Stimulated activated CD8-positive, alpha-beta memory T cell treated with anti-CD3 and anti-CD28 coated beads, Interleukin-7, amount 100 ng/mL, for 48 hours (primary cell): ENCODE data around the gene CPT2.
A peak's percentile ranks its signal among the peaks of the same experiment; 100 is the strongest.

Experiments used
- DNase-seq, 2 donors: peaks; one replicate each; pipeline ENCODE4 v3.0.0-alpha.2; 2020; ENCODE audit warnings: low read depth in 1 of 2; ENCODE audit errors: extremely low read depth in 1 of 2

The CPT2 gene

DNA sequence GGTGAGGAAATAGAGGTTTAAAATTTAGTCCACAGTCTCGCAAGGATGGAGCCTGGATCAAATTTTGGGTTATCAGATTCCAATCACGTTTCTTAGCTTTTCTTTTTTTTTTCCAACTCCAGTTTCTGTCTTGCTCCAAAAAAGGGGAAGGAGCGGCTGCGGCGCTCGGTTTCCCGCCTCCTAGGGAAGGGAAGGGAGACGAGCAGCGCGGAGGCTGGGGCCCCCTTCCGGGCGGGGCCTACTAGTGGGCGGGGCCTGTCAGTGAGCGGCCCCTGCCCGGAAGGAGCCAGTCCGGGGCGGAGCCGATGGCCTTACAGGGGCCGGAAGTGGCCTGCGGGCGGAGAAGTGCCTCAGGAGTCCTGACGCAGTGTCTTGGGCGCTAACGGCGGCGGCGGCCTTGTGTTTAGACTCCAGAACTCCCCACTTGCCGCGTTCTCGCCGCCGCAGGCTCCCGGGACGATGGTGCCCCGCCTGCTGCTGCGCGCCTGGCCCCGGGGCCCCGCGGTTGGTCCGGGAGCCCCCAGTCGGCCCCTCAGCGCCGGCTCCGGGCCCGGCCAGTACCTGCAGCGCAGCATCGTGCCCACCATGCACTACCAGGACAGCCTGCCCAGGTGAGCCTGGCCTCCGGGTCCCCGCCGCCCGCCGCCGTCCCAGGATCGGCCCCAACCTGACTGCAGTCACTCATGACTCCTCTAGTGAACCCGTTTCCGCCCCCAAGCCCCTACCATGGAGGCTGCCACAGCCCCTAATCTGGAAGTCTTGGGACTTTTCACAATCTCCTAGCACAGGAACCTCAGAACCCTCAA lies at the start of gene CPT2:
Gene CPT2, plus strand, starts transcription at position 340 of the 806 bp plus-strand sequence. Its CDS starts 120 bp downstream, at position 460.
- peak; percentile 87 to 92 for DNase-seq

DNA sequence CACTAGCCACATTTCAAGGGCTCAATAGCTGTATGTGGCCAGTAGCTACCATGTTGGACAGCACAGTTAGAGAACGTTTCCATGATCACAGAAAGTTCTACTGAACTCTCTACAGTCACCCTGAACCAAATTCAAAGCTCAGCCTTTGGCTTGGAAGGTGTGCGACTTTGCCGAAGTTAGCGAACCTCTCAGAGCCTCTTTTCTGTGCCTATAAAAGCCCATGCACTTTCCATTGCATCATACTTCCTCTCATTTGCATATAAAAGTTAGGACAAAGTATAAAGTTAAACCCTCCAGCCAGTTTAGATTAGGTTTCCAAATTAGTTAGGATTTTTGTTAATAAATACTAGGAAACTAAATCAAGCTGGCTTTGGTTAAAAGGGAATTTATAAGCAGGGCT lies 49.5 kb upstream of the CPT2 start:
- DNase-seq = no peak

DNA sequence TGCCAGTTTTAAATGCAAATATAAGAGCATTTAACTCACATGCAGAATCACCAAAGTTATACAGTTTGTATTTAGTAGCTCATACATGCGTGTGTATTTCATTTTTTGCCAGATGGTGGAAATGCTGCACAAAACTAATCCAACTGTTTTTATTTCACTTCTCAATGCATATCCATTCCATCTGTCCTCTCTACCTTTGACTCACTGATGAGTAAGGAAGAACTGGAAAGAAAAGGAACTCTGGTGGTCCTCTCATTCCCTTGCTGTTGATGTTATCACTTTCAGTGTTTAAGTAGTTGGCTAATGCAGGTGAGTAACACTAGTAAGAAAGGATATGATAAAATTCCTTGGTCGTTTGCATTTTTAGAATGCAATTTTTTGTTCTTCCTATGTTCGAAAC lies 48.5 kb upstream of the CPT2 start:
- DNase-seq = no peak

DNA sequence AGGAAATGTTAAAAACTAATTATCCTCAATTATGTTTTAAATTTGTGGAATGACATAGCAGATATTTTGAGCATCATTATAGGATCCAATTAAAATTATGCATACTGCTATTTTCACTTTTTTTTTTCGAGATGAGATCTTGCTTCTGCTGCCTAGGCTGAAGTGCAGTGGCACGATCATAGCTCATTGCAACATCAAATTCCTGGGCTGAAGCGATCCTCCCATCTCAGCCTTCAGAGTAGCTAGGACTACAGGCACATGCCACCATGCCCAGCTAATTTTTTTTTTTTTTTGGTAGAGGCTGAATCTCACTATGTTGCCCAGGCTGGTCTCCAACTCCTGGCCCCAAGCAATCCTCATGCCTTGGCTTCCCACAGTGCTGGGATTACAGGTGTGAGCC lies 42.9 kb upstream of the CPT2 start:
- DNase-seq = no peak

DNA sequence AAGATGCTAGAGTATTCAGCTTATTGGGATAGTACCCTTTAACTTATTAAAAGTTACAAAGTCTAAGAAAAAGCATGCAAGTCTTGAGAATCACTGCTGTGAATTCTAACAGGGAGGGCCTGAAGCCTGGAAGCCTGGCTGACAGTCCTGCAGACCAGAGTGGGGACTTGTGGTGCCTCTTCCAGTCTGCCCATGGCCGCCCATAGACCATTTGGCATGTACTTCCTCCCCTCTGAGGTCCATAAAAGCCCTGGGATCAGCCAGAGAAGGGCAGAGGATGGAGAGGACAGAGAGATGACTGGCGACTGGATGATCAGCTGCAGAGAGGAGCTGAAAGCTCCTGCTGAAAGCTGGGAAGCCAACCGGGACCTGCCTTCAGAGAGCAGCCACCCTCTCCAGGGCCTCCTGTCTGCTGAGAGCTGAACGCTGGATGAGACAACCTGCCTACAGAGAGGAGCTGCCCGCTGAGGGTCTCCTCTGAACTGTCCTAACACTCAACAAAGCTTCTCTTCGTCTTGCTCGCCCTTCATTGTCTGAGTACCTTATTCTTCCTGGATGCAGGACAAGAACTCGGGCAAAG lies 41.7 kb upstream of the CPT2 start:
- DNase-seq = no peak

DNA sequence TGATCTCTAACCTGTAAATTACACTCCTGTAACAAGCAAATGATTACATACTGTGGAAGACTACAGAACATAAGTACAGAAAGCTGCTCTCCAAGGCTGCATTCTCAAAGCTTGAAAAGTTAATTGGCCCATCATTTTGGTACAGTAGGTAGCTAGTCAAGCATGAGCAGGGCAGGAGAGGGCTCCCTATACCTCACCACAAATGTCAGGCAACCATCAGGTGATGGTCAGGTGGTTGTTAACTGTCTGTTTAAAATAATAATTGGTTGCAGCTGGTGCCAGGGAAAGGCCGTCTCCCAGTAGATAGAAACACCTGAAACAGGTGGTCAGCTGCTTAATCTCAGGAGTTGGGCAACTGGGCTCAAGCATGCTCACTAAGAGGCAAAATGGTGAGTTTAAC lies 41.1 kb upstream of the CPT2 start:
- no peak for DNase-seq

DNA sequence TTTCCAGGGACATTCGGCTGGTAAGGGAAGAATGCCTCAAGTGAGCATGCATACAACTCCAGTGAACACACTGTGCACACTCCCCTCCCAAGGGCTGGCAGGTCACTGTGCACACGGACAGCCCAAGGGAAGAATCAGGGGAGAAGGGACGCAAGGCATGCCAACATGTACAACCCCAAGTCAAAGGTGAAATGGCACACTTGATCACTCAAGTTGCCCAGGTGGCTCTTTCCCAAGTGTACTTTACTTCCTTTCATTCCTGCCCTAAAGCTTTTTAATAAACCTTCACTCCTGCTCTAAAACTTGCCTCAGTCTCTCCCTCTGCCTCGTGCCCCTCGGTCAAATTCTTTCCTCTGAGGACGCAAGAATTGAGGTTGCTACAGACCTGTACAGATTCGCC lies 40.7 kb upstream of the CPT2 start:
- no peak for DNase-seq

DNA sequence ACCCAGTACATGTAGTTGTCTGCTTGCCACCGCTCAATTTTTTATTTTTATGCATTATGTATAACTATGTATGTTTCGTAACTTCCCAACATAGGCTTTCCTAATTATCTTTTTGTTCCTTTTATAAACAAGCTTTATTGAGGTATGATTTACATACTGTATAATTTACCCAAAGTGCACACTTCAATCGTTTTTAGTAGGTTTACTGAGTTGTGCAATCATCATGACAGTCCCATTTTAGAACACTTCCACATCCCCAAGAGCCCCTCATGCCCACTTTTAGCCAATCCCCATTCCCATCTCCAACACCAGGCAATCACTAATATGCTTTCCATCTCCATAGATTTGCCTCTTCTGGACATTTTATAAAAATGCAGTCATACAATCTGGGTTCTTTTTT lies 39.8 kb upstream of the CPT2 start:
- no peak for DNase-seq

DNA sequence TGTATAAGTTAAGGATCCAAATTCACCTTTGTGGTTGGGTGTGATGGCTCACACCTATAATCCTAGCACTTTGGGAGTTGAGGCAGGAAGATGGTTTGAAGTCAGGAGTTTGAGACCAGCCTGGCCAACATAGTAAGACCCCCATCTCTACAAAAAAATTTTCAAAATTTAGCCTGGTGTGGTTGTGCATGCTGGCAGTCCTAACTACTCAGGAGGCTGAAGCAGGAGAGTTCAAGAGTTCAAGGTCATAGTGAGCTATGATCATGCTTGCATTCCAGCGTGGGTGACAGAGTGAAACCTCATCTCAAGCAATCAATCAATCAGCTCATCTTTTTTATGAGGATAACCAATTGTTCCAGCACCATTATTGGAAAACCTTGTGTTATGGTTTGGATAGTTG lies 37.7 kb upstream of the CPT2 start:
- no peak for DNase-seq

DNA sequence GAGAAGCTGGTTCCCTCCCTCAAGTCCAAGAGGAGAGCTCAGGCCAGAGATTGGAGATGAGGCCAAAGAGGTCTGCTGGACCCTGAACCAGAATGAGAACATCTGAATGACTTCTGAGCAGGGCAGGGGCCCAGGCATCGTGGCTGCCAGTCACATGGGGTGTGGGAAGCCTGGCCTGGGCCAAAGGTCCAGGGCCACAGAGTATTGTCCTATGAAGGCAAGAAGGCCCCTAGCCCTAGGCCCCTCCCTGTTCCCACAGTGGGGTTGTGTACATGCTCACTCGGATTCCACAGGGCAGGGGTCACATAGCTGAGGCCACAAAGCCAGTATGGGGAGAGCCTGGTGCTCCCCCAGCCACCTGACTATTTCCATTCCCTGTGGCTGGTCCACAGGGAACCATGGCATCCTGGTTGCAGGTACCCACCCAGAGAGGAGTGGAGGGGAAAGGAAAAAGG lies 35.7 kb upstream of the CPT2 start:
- DNase-seq = no peak

DNA sequence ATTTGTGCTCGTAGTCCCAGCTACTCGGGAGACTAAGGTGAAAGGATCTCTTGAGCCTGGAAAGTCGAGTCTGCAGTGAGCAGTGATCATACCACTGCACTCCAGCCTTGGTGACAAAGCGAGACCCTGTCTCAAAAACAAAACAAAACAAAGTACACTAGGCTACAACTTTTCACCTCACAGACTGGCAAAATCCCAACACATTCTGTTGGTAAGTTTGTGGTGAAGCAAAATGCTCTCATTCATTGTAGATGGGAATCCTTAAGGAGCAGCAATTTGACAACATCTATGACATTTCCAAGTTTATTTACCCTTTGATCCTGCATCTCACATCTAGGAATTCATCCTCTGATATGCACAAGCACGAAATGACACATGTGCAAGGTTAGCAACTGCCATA lies 34.0 kb upstream of the CPT2 start:
- DNase-seq = no peak

DNA sequence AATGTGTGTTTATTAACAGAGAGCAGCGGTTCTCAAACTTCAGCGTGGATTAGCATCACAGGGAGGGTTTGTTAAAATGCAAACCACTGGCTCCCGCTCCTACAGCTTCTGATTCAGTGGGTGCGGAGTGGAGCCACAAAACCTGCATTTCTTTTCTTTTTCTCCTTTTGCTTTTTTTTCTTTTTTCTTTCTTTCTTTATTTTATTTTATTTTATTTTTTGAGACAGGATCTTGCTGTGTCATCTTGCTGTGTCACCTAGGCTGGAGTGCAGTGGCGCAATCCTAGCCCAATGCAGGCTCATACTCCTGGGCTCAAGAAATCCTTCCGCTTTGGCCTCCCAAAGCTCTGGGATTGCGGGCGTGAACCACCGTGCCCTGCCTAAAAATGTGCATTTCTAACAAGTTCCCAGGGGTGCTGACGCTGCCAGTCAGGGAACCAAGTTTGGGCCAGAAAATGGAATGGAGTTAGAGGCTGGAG lies 33.3 kb upstream of the CPT2 start:
- no peak for DNase-seq

DNA sequence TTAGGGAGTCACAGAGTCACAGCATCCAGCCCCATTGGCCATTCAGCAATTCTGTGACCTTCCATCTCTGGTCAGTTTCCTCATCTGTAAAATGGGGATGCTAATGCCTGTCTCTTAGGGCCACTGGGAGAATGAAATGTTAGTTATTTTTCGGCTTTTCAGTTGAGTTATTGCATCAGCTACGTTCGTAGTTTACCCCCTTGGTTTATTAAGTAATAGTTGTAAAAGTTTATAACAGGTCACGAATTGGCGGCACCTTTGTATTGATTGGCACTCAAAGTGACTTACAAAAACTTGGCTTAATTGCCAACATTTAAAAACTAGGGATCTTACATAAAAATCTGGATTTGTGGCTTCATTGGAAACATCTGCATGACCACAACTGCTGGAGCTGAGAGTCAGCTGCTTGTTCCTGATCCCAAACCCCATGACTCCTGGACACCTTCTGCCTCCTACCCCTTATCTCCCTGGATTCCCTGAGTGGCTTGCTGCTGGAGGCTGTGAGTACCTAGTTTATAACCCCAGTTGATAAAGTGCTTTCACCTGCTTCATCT lies 31.1 kb upstream of the CPT2 start:
- no peak for DNase-seq

DNA sequence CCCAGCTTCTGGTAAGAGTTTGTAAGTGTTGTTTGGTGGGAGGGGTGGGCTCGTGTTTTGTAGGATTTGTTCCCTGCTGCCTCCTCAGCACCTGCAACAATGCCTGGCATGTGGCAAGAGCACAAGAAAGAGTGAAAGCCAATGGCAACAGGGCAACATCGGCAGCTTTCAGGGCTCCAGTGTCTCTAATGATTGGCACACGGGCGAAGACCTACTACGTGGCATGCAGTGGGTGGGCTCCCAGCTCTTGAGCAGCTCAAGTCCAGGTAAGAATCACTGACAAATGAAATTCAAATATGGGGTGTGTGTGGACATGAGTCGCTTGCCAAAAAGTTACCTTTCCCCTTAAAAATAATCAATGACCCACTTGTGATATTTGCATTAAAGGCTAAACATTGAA lies 30.3 kb upstream of the CPT2 start:
- DNase-seq = no peak

DNA sequence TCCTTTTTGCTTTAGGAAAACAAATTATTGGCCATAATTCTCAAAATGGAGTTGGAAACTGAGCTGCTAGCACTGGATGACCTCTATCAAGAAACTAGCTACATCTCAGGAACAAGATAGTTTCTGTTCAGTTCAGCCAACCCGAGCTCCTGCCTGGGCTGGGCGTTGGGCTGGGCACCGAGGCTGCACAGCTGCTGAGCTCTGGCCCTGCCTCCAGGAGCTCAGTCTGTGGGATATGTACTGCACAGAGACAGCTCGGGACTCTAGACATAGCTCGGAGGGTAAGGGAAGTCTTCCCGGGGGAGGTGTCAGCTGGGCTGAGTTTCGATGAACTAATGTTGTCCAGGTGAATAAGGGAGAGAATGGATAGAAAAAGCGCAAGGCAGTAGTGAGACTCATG lies 29.7 kb upstream of the CPT2 start:
- DNase-seq = no peak

DNA sequence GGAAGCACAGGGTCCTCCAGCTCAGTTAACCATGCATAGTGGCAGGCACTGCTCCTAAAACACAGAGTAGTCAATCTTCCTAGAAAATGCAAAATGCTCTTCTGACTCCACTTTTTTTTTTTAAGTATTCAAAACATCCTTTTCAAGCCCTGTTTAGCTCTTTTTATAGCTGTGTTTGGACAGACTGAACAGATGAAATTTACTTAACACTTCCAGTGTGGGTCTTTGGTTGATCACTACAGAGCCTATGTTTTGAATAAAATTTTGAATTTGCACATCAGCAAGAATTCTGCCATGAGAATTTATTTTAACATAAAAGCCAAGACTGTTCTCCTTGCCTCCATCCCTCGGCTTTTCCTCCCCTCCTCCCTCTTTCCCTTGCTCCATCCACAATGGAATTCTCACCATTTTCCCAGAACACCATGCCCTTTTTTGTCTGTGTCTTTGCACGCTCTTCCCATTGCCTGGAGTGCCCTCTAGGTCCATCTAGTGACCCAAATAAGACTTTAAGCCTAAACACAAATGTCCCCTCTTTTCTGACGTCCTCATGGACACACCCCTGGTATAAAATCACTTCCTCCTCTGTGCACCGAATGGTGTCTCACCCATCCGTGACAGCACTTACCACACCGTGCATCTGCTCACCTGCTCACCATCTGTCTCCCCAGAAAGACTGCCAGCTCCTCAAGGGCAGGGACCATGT lies 24.0 kb upstream of the CPT2 start:
- no peak for DNase-seq

DNA sequence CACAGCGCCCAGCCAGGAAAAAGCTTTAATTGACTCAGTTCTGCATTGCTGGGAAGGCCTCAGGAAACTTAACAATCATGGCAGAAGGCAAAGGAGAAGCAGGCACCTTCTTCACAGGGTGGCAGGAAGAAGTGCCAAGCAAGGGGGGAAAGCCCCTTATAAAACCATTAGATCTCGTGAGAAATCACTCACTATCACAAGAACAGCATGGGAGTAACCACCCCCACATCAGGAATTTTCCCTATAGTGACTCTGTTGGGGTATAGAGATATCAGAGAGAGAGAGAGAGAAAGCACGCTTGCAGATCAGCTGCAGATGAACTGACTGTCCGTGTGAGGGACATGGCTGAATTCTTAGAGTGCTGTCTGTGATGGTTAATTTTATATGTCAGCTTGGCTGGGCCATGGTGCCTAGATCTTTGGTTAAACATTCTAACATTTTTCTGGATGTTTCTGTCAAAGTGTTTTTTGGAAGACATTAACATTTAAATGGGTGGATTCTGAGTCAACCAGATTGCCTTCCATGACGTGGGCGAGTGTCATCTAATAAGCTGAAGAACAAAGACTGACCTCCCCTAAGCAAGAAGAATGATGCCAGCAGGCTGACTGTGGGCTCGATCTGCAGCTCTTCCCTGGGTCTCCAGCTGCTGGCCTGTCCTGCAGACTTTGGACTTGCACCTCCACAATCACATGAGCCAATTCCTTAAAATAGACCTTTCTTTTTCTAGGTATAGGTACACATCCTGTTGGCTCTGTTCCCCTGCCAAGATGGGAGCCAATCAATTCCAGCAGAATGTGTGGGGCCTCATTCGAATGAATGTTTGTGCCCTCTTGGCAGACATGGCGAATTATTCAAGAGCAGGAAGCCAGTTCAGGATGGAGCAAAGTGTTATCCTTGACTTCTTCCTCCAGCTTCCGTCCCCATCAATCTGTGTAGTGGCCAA lies 21.4 kb upstream of the CPT2 start:
- DNase-seq = no peak

DNA sequence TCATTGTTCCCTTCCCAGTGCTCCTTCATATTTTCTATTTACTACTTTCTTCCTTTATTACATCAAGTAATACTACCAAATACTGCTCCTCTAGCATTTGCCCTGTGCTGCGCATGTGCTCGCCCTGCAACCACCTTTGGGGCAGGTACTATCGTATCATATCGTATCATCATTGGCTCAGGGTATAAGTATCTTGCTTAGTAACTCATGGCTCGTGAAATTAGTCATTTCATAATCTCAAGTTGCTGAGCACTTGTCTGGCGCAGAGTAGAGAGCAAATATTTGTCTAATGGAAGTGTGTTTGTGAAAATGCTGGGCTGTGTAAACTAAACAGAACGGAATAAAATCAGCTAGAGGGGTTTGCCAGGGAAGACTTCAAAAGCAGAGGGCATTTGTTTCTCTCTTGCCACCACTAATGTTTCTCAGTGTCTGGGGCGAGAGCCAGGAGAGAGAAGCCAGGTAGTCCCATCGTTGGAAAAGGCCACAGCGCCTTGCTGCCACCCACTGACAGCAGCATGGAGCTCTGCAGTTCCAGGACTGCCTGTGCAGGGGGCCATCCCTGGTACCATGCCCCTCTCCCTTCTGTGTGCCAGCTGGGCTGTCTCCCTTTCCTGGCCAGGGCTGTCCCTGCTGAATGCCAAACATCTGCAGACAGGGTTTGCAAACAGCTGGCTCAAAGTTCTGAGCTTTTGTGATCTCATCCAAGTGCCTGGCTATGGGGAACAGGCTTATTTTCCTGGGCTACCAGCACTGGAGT lies 20.0 kb upstream of the CPT2 start:
- no peak for DNase-seq

DNA sequence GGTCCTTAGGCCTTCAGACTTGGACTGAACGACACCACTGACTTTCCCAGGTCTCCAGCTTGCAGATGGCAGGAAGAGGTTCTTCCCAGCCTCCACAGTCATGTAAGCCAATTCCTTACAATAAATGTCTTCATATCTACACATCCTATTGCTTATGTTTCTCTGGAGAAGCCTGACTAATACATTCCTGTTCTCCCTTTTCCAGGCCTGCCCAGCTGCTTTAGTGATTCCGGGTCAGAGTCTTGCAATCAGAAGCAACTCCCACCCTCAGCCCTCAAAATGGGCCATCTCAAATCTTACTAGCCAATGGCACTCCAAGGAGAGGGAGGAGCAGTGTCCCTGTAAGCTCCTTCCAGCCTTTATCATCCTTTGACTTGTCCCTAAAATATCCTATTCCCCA lies 16.4 kb upstream of the CPT2 start:
- DNase-seq = no peak

DNA sequence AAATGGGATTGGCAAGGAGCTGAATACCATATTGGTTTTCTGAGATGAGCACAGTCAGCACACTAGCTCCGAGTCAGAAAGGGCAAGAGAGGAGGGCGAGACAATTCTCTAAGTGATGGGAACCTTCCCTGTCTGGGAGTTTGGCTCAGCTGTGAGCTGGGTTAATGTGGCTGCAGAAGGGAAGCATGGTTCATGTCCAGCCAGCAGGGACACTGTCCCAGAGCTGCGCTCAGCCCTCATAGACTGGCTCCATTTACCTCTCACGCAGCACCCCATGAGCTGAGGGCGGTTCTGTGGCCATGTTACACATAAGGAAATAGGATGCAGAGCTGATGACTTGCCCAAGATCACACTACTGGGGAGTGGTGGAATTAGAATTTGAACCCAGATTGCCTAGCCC lies 15.7 kb upstream of the CPT2 start:
- DNase-seq = no peak
